Cardiac fibroblast (primary cell): ENCODE results near the gene UGGT2.

Experiments
- DNase-seq, 2 donors: peaks; one replicate each; pipeline versions ENCODE4 v3.0.0 to v3.0.0-alpha.2; 2010; ENCODE audit warnings: low read depth in 2 of 2
- H3K4me3 ChIP-seq, 2 donors: replicated peaks in 1 of 2; 1 replicate in 1 of 2; 2 replicates in 1 of 2; pipeline ENCODE4 v1.5.1; 2011; ENCODE audit warnings: low read depth in 2 of 2, low read length in 2 of 2, mild to moderate bottlenecking in 2 of 2, moderate library complexity in 1 of 2
- TF ChIP-seq, protein P1 (sequence below): IDR thresholded peaks from one replicate; pipeline ENCODE4 v1.5.1; 2011; ENCODE audit warnings: low read depth, mild to moderate bottlenecking, low read length, inconsistent platforms

UGGT2 gene

GRCh38 chr13:96089749-96090239 is 36.6 kb upstream of the UGGT2 start, which contains the start of gene HS6ST3:
Gene HS6ST3 (plus strand): TSS chr13:96090107.
- TF ChIP-seq, protein P1, sequence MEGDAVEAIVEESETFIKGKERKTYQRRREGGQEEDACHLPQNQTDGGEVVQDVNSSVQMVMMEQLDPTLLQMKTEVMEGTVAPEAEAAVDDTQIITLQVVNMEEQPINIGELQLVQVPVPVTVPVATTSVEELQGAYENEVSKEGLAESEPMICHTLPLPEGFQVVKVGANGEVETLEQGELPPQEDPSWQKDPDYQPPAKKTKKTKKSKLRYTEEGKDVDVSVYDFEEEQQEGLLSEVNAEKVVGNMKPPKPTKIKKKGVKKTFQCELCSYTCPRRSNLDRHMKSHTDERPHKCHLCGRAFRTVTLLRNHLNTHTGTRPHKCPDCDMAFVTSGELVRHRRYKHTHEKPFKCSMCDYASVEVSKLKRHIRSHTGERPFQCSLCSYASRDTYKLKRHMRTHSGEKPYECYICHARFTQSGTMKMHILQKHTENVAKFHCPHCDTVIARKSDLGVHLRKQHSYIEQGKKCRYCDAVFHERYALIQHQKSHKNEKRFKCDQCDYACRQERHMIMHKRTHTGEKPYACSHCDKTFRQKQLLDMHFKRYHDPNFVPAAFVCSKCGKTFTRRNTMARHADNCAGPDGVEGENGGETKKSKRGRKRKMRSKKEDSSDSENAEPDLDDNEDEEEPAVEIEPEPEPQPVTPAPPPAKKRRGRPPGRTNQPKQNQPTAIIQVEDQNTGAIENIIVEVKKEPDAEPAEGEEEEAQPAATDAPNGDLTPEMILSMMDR = no peak
- peak; percentile 7 to 9 for DNase-seq
- H3K4me3 ChIP-seq = peak within 1 kb of the TSS; percentile 46 to 56

DNA sequence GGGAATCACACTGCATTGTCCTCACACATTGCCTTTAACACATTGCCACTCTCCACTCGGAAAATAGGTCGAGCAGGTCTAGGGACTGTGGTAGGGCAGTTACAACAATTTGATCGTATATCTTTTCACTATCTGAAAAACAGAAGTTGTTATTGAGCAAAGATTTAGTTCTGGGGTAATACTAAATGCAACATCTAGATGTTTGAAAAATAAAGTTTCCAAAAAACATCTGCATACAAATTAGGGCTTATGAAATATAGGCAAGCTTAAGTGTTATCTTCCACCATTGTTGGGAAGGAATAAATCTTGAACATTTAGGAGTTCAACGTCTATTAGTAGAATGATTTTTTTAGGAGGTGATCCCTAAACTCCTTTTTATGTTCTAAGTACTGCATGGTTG is 35.9 kb upstream of the UGGT2 start:
- DNase-seq = no peak
- TF ChIP-seq, protein P1 = no peak
- no peak overlapping the region for H3K4me3 ChIP-seq

DNA sequence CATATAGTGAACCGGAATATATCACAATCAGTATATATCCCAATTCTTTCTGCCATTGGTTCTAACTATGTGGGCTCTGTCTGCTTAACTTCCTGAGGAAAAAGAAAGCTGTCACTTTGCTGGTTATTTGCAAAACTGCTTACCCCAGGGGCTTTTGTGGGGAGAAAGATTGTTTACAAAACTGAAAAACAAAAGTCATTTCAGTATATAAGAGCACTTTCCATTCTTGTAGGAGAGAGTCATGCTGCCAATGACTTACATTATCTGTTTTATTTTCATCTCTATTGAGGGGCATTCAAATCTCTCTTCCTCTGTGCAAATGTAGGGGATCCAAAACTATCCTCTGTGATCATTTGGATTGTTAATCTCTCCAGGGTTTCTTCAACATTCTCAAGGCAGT is 33.5 kb upstream of the UGGT2 start:
- DNase-seq = no peak
- no peak overlapping the region for H3K4me3 ChIP-seq
- TF ChIP-seq, protein P1 = no peak

DNA sequence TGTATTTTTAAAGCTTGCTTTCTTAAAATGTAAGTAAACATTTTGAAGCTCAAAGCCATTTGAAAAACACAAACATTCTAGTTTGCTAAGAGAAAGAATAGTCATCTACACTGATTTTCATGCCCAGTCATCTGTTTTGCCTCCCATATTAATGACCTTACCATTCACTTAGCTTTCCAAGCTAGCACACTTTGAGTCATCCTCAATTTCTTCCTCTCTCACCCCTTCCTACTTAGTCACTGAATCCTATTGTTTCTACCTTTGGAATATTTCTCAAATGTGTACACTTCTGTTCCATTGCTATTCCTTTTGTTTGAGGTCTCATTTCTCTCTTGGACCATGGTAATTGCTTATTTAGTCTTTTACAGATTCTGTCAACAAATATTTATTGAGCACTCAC is 29.4 kb upstream of the UGGT2 start:
- peak in 1 of 2 donors; percentile 71 for DNase-seq
- no peak overlapping the region for H3K4me3 ChIP-seq
- TF ChIP-seq, protein P1 = no peak

- no peak for DNase-seq
- TF ChIP-seq, protein P1 = no peak
- no peak overlapping the region for H3K4me3 ChIP-seq
Observed at GRCh38 chr13:96081888-96082287, 28.7 kb upstream of the UGGT2 start.

DNA sequence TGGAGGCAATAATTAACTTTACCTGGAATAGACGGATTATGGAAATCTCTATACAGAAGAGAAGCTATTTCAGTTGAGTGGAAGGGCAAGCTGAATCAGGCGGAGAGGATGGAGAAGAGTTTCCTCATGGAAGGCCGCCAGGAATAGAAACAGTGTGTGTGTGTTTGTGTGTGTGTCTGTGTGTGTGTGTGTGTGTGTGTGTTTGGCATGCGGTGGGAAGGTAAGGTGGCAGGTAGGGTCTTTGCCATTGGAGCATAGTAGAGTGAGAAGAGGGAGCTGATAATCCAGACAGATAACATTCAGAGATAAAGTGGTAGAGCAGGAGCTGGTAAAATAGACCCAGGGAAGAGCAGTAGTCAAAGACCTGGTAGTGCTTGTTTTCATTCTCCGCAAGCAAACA is 27.5 kb upstream of the UGGT2 start:
- H3K4me3 ChIP-seq = no peak overlapping the region
- DNase-seq = no peak
- TF ChIP-seq, protein P1 = no peak

GRCh38 chr13:96075953-96076543 is 22.8 kb upstream of the UGGT2 start:
- peak; percentile 49 to 50 for DNase-seq
- H3K4me3 ChIP-seq = no peak overlapping the region
- TF ChIP-seq, protein P1 = peak; percentile 69
